ENCODE results near the gene FAHD2A. TPM values are rescaled to one million over a fixed set of nuclear protein-coding genes. Genes with fewer than 3 reads are reported as not detected.
"Not testable (repeated sequence)": the region's sequence is repeated elsewhere in the genome, so short reads cannot be mapped to it uniquely, and the experiment has no call there.

The FAHD2A gene
- total RNA-seq, result 26.3 and 28.3 TPM in 2 replicates

- no peak for TF ChIP-seq CTCF (IDR thresholded peaks at IDR 0.05; ENCODE audit: insufficient read depth, low read depth, low read length)
- DNase-seq (ENCODE audit: low read depth), result peak; percentile 92
- peak within 1 kb of the TSS; percentile 88 for H3K4me3 ChIP-seq (ENCODE audit: low read depth, low read length)
Observed at GRCh38 chr2:95402370-95403203, at the start of gene FAHD2A. TSS of gene FAHD2A (plus strand) at chr2:95402708. CDS start at chr2:95405559, 2,851 bp downstream.

- no peak for DNase-seq (ENCODE audit: low read depth)
- no peak for TF ChIP-seq CTCF (IDR thresholded peaks at IDR 0.05; ENCODE audit: insufficient read depth, low read depth, low read length)
- no peak overlapping the region for H3K4me3 ChIP-seq (ENCODE audit: low read depth, low read length)
Observed at GRCh38 chr2:95353055-95353575, 49.4 kb upstream of the FAHD2A start.

GRCh38 chr2:95353613-95354468, 48.7 kb upstream of the FAHD2A start:
- no peak for DNase-seq (ENCODE audit: low read depth)
- no peak overlapping the region for H3K4me3 ChIP-seq (ENCODE audit: low read depth, low read length)
- TF ChIP-seq CTCF (IDR thresholded peaks at IDR 0.05; ENCODE audit: insufficient read depth, low read depth, low read length), result no peak

GRCh38 chr2:95354469-95354901, 48.0 kb upstream of the FAHD2A start:
- H3K4me3 ChIP-seq (ENCODE audit: low read depth, low read length), result no peak overlapping the region
- no peak for DNase-seq (ENCODE audit: low read depth)
- no peak for TF ChIP-seq CTCF (IDR thresholded peaks at IDR 0.05; ENCODE audit: insufficient read depth, low read depth, low read length)

GRCh38 chr2:95354925-95355324, 47.6 kb upstream of the FAHD2A start:
- no peak for TF ChIP-seq CTCF (IDR thresholded peaks at IDR 0.05; ENCODE audit: insufficient read depth, low read depth, low read length)
- no peak overlapping the region for H3K4me3 ChIP-seq (ENCODE audit: low read depth, low read length)
- no peak for DNase-seq (ENCODE audit: low read depth)

- DNase-seq (ENCODE audit: low read depth); H3K4me3 ChIP-seq (ENCODE audit: low read depth, low read length): not testable (repeated sequence)
Observed at GRCh38 chr2:95355486-95355885, 47.0 kb upstream of the FAHD2A start.

Data from fibroblast of villous mesenchyme (primary cell).